ENCODE results near the gene GRAP. TPM values are rescaled to one million over a fixed set of nuclear protein-coding genes. Genes with fewer than 3 reads are reported as not detected.

The GRAP gene
- 19.0 and 41.6 TPM in 2 replicates for total RNA-seq

GRCh38 chr17:19046782-19047375 lies at the start of gene GRAP:
TSS of gene GRAP (minus strand) at chr17:19046957. CDS start at chr17:19046926, 31 bp downstream.

GRCh38 chr17:19004421-19005136 lies 42.2 kb downstream of the GRAP start, which contains the start of gene FAM83G:
TSS of gene FAM83G (minus strand) at chr17:19004764. CDS start at chr17:19004041, 723 bp downstream.

Other genes with a start within 250 kb of the GRAP start
- 42.6 and 52.0 TPM in 2 replicates for gene PRPSAP2, start 188.8 kb downstream of the GRAP start, total RNA-seq
- not detected in 2 replicates for gene SLC5A10, start 94.8 kb downstream of the GRAP start, total RNA-seq
- gene FAM83G, start 42.2 kb downstream of the GRAP start, total RNA-seq, result 7.1 and 8.2 TPM in 2 replicates
- gene GRAPL, start 80.6 kb upstream of the GRAP start, total RNA-seq, result 7.0 and 8.4 TPM in 2 replicates
- gene EPN2, start 190.4 kb upstream of the GRAP start, total RNA-seq, result 23.7 and 31.0 TPM in 2 replicates

Measured in epithelial cell of umbilical artery (primary cell).